Uterus (tissue), 4 donors: ENCODE results near the gene KIF26B. TPM values are rescaled to one million over a fixed set of nuclear protein-coding genes. Genes with fewer than 3 reads are reported as not detected.

Experiments used
- DNase-seq, 2 donors: peaks; one replicate each; pipeline ENCODE4 v3.0.0-alpha.2; 2019 to 2020
- H3K27ac ChIP-seq, 2 donors: fragments of 200-600 bp; sonication (generic); 1 replicate in 1 of 2; 2 replicates in 1 of 2; pipeline ENCODE4 v1.5.1; 2016 to 2018
- H3K27me3 ChIP-seq, 2 donors: fragments of 200-600 bp; sonication (generic); one replicate each; pipeline ENCODE4 v1.5.1; 2018 to 2019; ENCODE audit warnings: control low read depth in 1 of 2
- H3K36me3 ChIP-seq, 2 donors: fragments of 200-600 bp; sonication (generic); one replicate each; pipeline ENCODE4 v1.5.1; 2019; ENCODE audit warnings: control low read depth in 1 of 2
- H3K4me1 ChIP-seq, 2 donors: fragments of 200-600 bp; sonication (generic); one replicate each; pipeline ENCODE4 v1.5.1; 2018 to 2019; ENCODE audit warnings: control low read depth in 1 of 2
- H3K4me3 ChIP-seq, 2 donors: fragments of 200-600 bp; sonication (generic); 1 replicate in 1 of 2; 2 replicates in 1 of 2; pipeline ENCODE4 v1.5.1; 2018 to 2019; ENCODE audit warnings: mild to moderate bottlenecking in 1 of 2
- H3K9me3 ChIP-seq, 2 donors: fragments of 200-600 bp; sonication (generic); one replicate each; pipeline ENCODE4 v1.5.1; 2019; ENCODE audit warnings: control low read depth in 1 of 2
- CTCF ChIP-seq, 4 experiments: fragments of 200-600 bp in 2 of 4; fragments of 450-650 bp in 2 of 4; sonication (generic) in 2 of 4; IDR thresholded peaks; one replicate each; pipeline ENCODE4 v1.5.1; 2016 to 2019; ENCODE audit warnings: antibody characterized with exemption in 4 of 4, mild to moderate bottlenecking in 2 of 4, moderate library complexity in 1 of 4
- POLR2A ChIP-seq, 2 donors: fragments of 450-650 bp; IDR thresholded peaks; one replicate each; pipeline ENCODE4 v1.6.1; 2016; ENCODE audit warnings: antibody characterized with exemption in 2 of 2, mild to moderate bottlenecking in 1 of 2, moderate library complexity in 1 of 2
- intact Hi-C: fragments of 100-400 bp; cut with DNase I; formaldehyde crosslinking; loops from one replicate; pipeline ENCODE4 v1.15.1; 2023; ENCODE audit warnings: low total_unique reads
- total RNA-seq, 4 donors: library from RNA; depleted of rRNA in 3 of 4; stranded (reverse); fragments of >200 nt in 3 of 4; gene quantifications; one replicate each; pipeline versions ENCODE4 v1.1.0 to v1.2.4, GENCODE V29; 2014 to 2023
- donor health status: DM: yes; HTN: yes; CAD: no.

The KIF26B gene
- total RNA-seq, 4 donors from 2014 or later = 0.27 to 17.4 (median 1.3) TPM; not detected in 1

DNA sequence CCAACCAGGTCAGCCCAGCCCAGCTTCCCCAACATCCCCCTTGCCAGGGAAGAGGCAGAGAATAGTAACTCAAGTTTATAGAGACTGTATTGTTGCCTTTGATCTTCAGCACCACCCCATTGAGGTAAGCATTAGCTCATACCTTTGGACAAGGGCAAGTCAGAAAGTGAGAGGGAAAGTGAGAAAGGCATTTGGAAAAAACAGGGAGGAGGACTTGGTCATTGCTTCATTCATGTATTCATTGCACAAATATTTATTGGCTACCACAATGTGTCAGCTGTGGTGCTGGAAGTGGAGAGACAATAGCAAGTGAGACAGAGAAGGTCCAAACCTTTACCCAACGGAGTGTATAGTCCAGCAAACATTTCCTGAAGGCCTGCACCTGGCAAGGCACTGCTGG, 561.2 kb downstream of the KIF26B start:
- Histone ChIP-seq H3K27me3 (no peaks in the 10 kb centered on the region), H3K9me3 (no peaks in the 10 kb centered on the region), H3K27ac (no peak overlapping the region), H3K4me1 (no peaks in the 10 kb centered on the region), H3K36me3 (no peaks in the 10 kb centered on the region), H3K4me3 (no peak overlapping the region)
- intact Hi-C loops = no loop called here
- TF ChIP-seq CTCF (IDR thresholded peaks at IDR 0.05) (no peak), POLR2A (IDR thresholded peaks at IDR 0.05) (no peak)
- DNase-seq = no peak

DNA sequence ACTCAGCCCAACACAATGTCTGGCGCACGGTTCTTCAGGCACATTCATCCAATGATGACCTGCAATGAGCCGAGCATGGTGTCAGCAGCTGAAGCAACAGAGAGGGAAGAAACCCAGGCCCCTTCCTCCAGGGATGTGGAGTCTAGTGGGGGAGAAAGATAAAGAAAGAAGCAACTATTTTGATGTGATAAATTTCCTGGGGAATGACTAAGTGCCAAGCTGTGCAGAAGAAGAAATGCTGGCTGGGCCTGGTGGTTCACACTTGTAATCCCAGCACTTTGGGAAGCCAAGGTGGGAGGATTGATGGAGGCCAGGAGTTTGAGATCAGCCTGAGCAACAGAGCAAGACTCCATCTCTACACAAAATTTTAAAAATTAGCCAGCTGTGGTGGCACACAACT, 561.8 kb downstream of the KIF26B start:
- Histone ChIP-seq H3K27ac (no peak overlapping the region), H3K4me3 (no peak overlapping the region), H3K36me3 (no peaks in the 10 kb centered on the region), H3K4me1 (no peaks in the 10 kb centered on the region), H3K9me3 (no peaks in the 10 kb centered on the region), H3K27me3 (no peaks in the 10 kb centered on the region)
- DNase-seq = no peak
- intact Hi-C loops = no loop called here
- TF ChIP-seq CTCF (IDR thresholded peaks at IDR 0.05) (no peak), POLR2A (IDR thresholded peaks at IDR 0.05) (no peak)

GRCh38 chr1:245717611-245718010, 562.8 kb downstream of the KIF26B start:
- intact Hi-C loops = no loop called here

DNA sequence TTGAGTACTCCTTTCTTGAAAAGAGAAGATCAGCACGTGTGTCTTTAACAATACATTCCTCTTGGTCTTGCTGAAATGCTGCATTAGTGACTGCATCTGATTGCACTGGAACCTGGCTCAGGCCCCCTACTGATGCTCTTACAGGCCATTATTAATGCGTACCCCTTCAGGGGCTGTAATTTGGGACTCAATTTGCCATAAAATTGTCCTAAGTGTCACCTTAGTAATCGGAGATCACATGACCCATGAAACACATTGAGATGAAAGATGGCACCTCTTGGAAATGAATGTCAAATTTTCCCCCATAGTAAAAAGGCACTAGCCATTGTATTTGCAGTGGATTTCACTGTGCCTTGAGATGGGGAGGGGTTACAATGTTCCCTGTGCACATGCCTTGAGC, 563.3 kb downstream of the KIF26B start:
- Histone ChIP-seq H3K4me1 (no peaks in the 10 kb centered on the region), H3K27ac (no peak overlapping the region), H3K4me3 (no peak overlapping the region), H3K9me3 (no peaks in the 10 kb centered on the region), H3K36me3 (no peaks in the 10 kb centered on the region), H3K27me3 (no peaks in the 10 kb centered on the region)
- TF ChIP-seq CTCF (IDR thresholded peaks at IDR 0.05) (no peak), POLR2A (IDR thresholded peaks at IDR 0.05) (no peak)
- no peak for DNase-seq
- intact Hi-C loops = no loop called here

More at GRCh38 chr1:245717611-245718010, 562.8 kb downstream of the KIF26B start:
- no peaks in the 10 kb centered on the region for H3K36me3 ChIP-seq
- no peak for TF ChIP-seq CTCF (IDR thresholded peaks at IDR 0.05)
- TF ChIP-seq POLR2A (IDR thresholded peaks at IDR 0.05) = no peak
- no peak for DNase-seq
- H3K27ac ChIP-seq = no peak overlapping the region
- no peaks in the 10 kb centered on the region for H3K4me1 ChIP-seq
- H3K9me3 ChIP-seq = no peaks in the 10 kb centered on the region
- H3K27me3 ChIP-seq = no peaks in the 10 kb centered on the region
- H3K4me3 ChIP-seq = no peak overlapping the region

GRCh38 chr1:245718951-245719350, 564.2 kb downstream of the KIF26B start:
- TF ChIP-seq POLR2A (IDR thresholded peaks at IDR 0.05) (no peak), CTCF (IDR thresholded peaks at IDR 0.05) (no peak)

More at GRCh38 chr1:245718951-245719350, 564.2 kb downstream of the KIF26B start:
- intact Hi-C loops = no loop called here
- no peaks in the 10 kb centered on the region for H3K36me3 ChIP-seq
- no peaks in the 10 kb centered on the region for H3K9me3 ChIP-seq
- no peak overlapping the region for H3K27ac ChIP-seq
- H3K27me3 ChIP-seq = no peaks in the 10 kb centered on the region
- H3K4me3 ChIP-seq = no peak overlapping the region
- no peak for DNase-seq
- no peaks in the 10 kb centered on the region for H3K4me1 ChIP-seq
